ENCODE results near the gene VWA7.

DNA sequence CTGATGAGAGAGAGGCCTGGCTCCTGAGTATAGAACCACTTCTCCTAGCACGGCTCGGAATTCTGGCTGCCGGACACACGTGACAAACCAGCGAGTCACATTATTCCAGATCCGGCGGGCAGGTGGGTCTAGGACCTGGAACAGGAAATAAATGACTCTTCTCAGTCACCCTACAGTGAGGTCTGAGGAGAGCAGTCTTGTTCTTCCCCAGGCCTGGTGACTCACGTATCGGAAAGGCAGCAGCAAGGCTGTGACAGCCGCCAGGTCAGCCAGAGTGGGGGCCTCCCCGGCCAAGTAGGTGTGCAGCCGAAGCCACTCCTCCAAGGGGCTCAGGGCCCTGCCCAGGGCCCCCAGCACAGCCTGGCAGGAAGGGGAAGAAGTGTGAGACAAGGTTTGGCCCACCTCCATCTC lies 15.6 kb upstream of the VWA7 start:
- TF ChIP-seq TAF1 (IDR thresholded peaks at IDR 0.05; ENCODE audit: borderline replicate concordance, low read depth, low read length) (no peak), JUND (IDR thresholded peaks at IDR 0.05) (no peak), EZH2phosphoT487 (IDR thresholded peaks at IDR 0.05; ENCODE audit: borderline replicate concordance, low read depth) (no peak), RFX5 (IDR thresholded peaks at IDR 0.05; ENCODE audit: low read length) (no peak), MXI1 (IDR thresholded peaks at IDR 0.05; ENCODE audit: low read depth, low read length) (no peak), SMC3 (IDR thresholded peaks at IDR 0.05; ENCODE audit: low read depth, low read length) (no peak), ELF1 (IDR thresholded peaks at IDR 0.05) (no peak)
- TF ChIP-seq, protein P1, sequence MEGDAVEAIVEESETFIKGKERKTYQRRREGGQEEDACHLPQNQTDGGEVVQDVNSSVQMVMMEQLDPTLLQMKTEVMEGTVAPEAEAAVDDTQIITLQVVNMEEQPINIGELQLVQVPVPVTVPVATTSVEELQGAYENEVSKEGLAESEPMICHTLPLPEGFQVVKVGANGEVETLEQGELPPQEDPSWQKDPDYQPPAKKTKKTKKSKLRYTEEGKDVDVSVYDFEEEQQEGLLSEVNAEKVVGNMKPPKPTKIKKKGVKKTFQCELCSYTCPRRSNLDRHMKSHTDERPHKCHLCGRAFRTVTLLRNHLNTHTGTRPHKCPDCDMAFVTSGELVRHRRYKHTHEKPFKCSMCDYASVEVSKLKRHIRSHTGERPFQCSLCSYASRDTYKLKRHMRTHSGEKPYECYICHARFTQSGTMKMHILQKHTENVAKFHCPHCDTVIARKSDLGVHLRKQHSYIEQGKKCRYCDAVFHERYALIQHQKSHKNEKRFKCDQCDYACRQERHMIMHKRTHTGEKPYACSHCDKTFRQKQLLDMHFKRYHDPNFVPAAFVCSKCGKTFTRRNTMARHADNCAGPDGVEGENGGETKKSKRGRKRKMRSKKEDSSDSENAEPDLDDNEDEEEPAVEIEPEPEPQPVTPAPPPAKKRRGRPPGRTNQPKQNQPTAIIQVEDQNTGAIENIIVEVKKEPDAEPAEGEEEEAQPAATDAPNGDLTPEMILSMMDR (IDR thresholded peaks at IDR 0.05), result no peak
- TF ChIP-seq, protein P2, sequence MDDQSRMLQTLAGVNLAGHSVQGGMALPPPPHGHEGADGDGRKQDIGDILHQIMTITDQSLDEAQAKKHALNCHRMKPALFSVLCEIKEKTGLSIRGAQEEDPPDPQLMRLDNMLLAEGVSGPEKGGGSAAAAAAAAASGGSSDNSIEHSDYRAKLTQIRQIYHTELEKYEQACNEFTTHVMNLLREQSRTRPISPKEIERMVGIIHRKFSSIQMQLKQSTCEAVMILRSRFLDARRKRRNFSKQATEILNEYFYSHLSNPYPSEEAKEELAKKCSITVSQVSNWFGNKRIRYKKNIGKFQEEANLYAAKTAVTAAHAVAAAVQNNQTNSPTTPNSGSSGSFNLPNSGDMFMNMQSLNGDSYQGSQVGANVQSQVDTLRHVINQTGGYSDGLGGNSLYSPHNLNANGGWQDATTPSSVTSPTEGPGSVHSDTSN (IDR thresholded peaks at IDR 0.05), result no peak
- TF ChIP-seq, protein P3, sequence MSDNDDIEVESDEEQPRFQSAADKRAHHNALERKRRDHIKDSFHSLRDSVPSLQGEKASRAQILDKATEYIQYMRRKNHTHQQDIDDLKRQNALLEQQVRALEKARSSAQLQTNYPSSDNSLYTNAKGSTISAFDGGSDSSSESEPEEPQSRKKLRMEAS (IDR thresholded peaks at IDR 0.05; ENCODE audit: low read depth), result no peak

All from SK-N-SH (cell line).